NCI-H2081 (cell line): ENCODE measurements around the gene TMEM100.

Experiments
- DNase-seq, 2 experiments: peaks; one replicate each; lab custom pipeline; 2025; lab: John Stamatoyannopoulos, UW

Gene TMEM100

GRCh38 chr17:55743103-55743679, 20.5 kb upstream of the TMEM100 start:
- DNase-seq = peak in 1 of 2 experiments; percentile 17

- no peak for DNase-seq
Observed at GRCh38 chr17:55742272-55743102, 19.8 kb upstream of the TMEM100 start.

- DNase-seq = no peak
Observed at GRCh38 chr17:55741356-55741700, 18.7 kb upstream of the TMEM100 start.

GRCh38 chr17:55740511-55741355, 18.1 kb upstream of the TMEM100 start:
- no peak for DNase-seq

- DNase-seq = no peak
Observed at GRCh38 chr17:55737976-55738501, 15.4 kb upstream of the TMEM100 start.

GRCh38 chr17:55735731-55736405, 13.2 kb upstream of the TMEM100 start:
- DNase-seq = no peak

GRCh38 chr17:55734128-55734781, 11.6 kb upstream of the TMEM100 start:
- no peak for DNase-seq

GRCh38 chr17:55731586-55732250, 9.1 kb upstream of the TMEM100 start:
- no peak for DNase-seq

- no peak for DNase-seq
Observed at GRCh38 chr17:55730808-55731207, 8.1 kb upstream of the TMEM100 start.

- no peak for DNase-seq
Observed at GRCh38 chr17:55730380-55730779, 7.7 kb upstream of the TMEM100 start.

- no peak for DNase-seq
Observed at GRCh38 chr17:55729484-55729883, 6.8 kb upstream of the TMEM100 start.

- no peak for DNase-seq
Observed at GRCh38 chr17:55728833-55729232, 6.2 kb upstream of the TMEM100 start.

GRCh38 chr17:55728361-55728760, 5.7 kb upstream of the TMEM100 start:
- no peak for DNase-seq

GRCh38 chr17:55727920-55728319, 5.3 kb upstream of the TMEM100 start:
- no peak for DNase-seq

- DNase-seq = no peak
Observed at GRCh38 chr17:55727275-55727674, 4.6 kb upstream of the TMEM100 start.

- peak; percentile 59 to 85 for DNase-seq
Observed at GRCh38 chr17:55726440-55726839, 3.8 kb upstream of the TMEM100 start.

- no peak for DNase-seq
Observed at GRCh38 chr17:55723488-55723848, 804 bp upstream of the TMEM100 start.

GRCh38 chr17:55722016-55722736, 488 bp downstream of the TMEM100 start:
- no peak for DNase-seq

- DNase-seq = no peak
Observed at GRCh38 chr17:55720919-55721836, 1.5 kb downstream of the TMEM100 start.
